ENCODE results near the gene MEX3C.

DNA sequence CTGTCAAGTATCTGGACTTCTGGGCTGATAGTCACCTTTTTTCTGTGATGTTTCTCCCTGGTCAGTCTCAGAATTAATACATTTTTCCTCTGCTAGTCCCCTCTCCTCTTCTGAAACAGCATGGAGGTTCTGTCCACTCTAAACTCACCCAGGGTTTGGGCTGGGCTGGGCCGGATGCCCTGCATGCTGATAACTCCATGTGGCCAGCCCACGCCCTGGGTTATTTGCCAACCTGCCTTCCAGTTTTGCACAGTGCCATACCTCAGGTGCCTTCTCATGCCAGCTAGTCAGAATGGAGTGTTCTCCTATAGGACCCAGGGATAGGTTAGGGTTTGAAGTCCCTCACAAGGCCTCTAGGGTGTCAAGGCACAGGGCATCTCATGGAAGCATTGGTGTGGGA, 32.2 kb downstream of the MEX3C start:
- TF ChIP-seq, protein P1, sequence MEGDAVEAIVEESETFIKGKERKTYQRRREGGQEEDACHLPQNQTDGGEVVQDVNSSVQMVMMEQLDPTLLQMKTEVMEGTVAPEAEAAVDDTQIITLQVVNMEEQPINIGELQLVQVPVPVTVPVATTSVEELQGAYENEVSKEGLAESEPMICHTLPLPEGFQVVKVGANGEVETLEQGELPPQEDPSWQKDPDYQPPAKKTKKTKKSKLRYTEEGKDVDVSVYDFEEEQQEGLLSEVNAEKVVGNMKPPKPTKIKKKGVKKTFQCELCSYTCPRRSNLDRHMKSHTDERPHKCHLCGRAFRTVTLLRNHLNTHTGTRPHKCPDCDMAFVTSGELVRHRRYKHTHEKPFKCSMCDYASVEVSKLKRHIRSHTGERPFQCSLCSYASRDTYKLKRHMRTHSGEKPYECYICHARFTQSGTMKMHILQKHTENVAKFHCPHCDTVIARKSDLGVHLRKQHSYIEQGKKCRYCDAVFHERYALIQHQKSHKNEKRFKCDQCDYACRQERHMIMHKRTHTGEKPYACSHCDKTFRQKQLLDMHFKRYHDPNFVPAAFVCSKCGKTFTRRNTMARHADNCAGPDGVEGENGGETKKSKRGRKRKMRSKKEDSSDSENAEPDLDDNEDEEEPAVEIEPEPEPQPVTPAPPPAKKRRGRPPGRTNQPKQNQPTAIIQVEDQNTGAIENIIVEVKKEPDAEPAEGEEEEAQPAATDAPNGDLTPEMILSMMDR (IDR thresholded peaks at IDR 0.05; ENCODE audit: poor library complexity) = no peak
- no peak for TF ChIP-seq EZH2 (IDR thresholded peaks at IDR 0.05; ENCODE audit: borderline replicate concordance)
- TF ChIP-seq EZH2phosphoT487 (IDR thresholded peaks at IDR 0.05; ENCODE audit: low read depth, severe bottlenecking, unreplicated experiment) = no peak

Data from hepatocyte (in vitro differentiated cells).